Measurements from ENCODE around the gene LGMN.

GRCh38 chr14:92698393-92698792 lies 50.0 kb downstream of the LGMN start:
- TF ChIP-seq POLR2A (IDR thresholded peaks at IDR 0.05; ENCODE audit: low read depth) (no peak), EP300 (IDR thresholded peaks at IDR 0.05) (no peak)
- TF ChIP-seq, protein P1, sequence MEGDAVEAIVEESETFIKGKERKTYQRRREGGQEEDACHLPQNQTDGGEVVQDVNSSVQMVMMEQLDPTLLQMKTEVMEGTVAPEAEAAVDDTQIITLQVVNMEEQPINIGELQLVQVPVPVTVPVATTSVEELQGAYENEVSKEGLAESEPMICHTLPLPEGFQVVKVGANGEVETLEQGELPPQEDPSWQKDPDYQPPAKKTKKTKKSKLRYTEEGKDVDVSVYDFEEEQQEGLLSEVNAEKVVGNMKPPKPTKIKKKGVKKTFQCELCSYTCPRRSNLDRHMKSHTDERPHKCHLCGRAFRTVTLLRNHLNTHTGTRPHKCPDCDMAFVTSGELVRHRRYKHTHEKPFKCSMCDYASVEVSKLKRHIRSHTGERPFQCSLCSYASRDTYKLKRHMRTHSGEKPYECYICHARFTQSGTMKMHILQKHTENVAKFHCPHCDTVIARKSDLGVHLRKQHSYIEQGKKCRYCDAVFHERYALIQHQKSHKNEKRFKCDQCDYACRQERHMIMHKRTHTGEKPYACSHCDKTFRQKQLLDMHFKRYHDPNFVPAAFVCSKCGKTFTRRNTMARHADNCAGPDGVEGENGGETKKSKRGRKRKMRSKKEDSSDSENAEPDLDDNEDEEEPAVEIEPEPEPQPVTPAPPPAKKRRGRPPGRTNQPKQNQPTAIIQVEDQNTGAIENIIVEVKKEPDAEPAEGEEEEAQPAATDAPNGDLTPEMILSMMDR (IDR thresholded peaks at IDR 0.05), result no peak

Measured in esophagus muscularis mucosa (tissue), 4 donors.